Keratinocyte (primary cell): ENCODE measurements around the gene USP53.

ENCODE experiments used
- CTCF ChIP-seq, 3 experiments: IDR thresholded peaks in 1 of 3; conservative IDR thresholded peaks in 1 of 3; optimal IDR thresholded peaks in 1 of 3; 2 replicates in 2 of 3; 3 replicates in 1 of 3; pipeline versions ENCODE3 to v1.5.1; 2011; ENCODE audit warnings: low read length in 3 of 3, mild to moderate bottlenecking in 3 of 3, moderate library complexity in 2 of 3, control low read depth in 1 of 3, inconsistent platforms in 1 of 3; ENCODE audit not compliant: insufficient read depth in 2 of 3; ENCODE audit errors: extremely low read depth in 1 of 3
- EZH2 ChIP-seq: IDR thresholded peaks from one replicate; pipeline ENCODE4 v1.6.1; 2012; ENCODE audit warnings: inconsistent platforms, mild to moderate bottlenecking, low read length, moderate library complexity

GRCh38 chr4:119172223-119172622, 40.3 kb upstream of the USP53 start:
- no peak for TF ChIP-seq CTCF (optimal IDR thresholded peaks at IDR 0.05 in 1 of 3, IDR thresholded peaks at IDR 0.05 in 1 of 3, conservative IDR thresholded peaks at IDR 0.05 in 1 of 3; ENCODE audit: extremely low read depth in 1 of 3, insufficient read depth in 2 of 3, low read length in 3 of 3)
- no peak for TF ChIP-seq EZH2
